GM13976 (cell line): ENCODE measurements around the gene PXK.

Source experiments
- DNase-seq: peaks from one replicate; pipeline ENCODE4 v3.0.0; 2012; ENCODE audit warnings: low spot score
- CTCF ChIP-seq: IDR thresholded peaks from 2 replicates; pipeline ENCODE4 v1.5.1; 2012; ENCODE audit warnings: borderline replicate concordance, mild to moderate bottlenecking; ENCODE audit not compliant: insufficient read depth; ENCODE audit errors: extremely low read depth, missing control alignments, control extremely low read depth
- in situ Hi-C: fragments of 300-500 bp; cut with MboI; formaldehyde crosslinking; loops from one replicate; pipeline ENCODE4 v1.12.0; 2022; ENCODE audit warnings: low sequenced_read_pairs, mixed read lengths, inconsistent platforms; ENCODE audit not compliant: unreplicated experiment

PXK gene

GRCh38 chr3:58358808-58359207 is 26.1 kb downstream of the PXK start:
- in situ Hi-C loops: no loop called here
- DNase-seq: no peak
- no peak for TF ChIP-seq CTCF

GRCh38 chr3:58359621-58360020 is 26.9 kb downstream of the PXK start:
- DNase-seq: no peak
- in situ Hi-C loops: no loop called here
- no peak for TF ChIP-seq CTCF

- in situ Hi-C loops: no loop called here
- no peak for DNase-seq
- no peak for TF ChIP-seq CTCF
Measured at GRCh38 chr3:58361866-58362265, 29.2 kb downstream of the PXK start.

GRCh38 chr3:58366699-58367098 is 34.0 kb downstream of the PXK start:
- TF ChIP-seq CTCF: no peak
- no peak for DNase-seq
- in situ Hi-C loops: no loop called here

- in situ Hi-C loops: no loop called here
- TF ChIP-seq CTCF: no peak
- no peak for DNase-seq
Measured at GRCh38 chr3:58369038-58369437, 36.3 kb downstream of the PXK start.

- in situ Hi-C loops: no loop called here
- no peak for TF ChIP-seq CTCF
- DNase-seq: no peak
Measured at GRCh38 chr3:58369876-58370275, 37.2 kb downstream of the PXK start.

GRCh38 chr3:58370407-58370806 is 37.7 kb downstream of the PXK start:
- no peak for TF ChIP-seq CTCF
- no peak for DNase-seq
- in situ Hi-C loops: no loop called here
